GM21717 (cell line): ENCODE results near the gene IGF1R.

Source experiments
- ATAC-seq: cut with Tn5 transposase; IDR thresholded peaks from one replicate; pipeline ENCODE4 v1.9.1; 2021; ENCODE audit warnings: mild to moderate bottlenecking, moderate library complexity; ENCODE audit not compliant: unreplicated experiment

The IGF1R gene

GRCh38 chr15:98723195-98723594, 74.9 kb downstream of the IGF1R start:
- ATAC-seq, result no peak

DNA sequence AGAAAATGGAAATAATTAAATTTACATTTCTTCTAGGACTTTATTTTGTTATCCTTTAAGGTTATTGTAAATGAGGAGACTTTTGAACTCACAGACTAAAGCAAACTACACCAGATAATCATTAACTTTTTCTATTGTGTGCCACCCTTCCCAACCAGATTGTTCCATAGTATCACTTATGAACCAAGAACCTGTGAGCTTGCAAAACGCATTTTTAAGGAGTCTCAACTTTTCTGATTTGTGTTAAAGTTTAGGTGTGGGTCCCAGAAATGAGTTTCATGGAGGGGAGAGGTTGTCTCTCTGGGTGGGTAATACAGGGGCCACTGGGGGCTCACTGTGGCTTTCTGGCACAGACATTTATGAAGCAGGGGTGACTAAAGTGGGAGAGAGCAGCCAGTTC, 75.7 kb downstream of the IGF1R start:
- no peak for ATAC-seq

- ATAC-seq, result no peak
These were observed 76.2 kb downstream of the IGF1R start for GRCh38 chr15:98724494-98724893.

- ATAC-seq, result no peak
These were observed 77.5 kb downstream of the IGF1R start for GRCh38 chr15:98725874-98726273.

- no peak for ATAC-seq
These were observed 79.0 kb downstream of the IGF1R start for GRCh38 chr15:98727115-98728040.

DNA sequence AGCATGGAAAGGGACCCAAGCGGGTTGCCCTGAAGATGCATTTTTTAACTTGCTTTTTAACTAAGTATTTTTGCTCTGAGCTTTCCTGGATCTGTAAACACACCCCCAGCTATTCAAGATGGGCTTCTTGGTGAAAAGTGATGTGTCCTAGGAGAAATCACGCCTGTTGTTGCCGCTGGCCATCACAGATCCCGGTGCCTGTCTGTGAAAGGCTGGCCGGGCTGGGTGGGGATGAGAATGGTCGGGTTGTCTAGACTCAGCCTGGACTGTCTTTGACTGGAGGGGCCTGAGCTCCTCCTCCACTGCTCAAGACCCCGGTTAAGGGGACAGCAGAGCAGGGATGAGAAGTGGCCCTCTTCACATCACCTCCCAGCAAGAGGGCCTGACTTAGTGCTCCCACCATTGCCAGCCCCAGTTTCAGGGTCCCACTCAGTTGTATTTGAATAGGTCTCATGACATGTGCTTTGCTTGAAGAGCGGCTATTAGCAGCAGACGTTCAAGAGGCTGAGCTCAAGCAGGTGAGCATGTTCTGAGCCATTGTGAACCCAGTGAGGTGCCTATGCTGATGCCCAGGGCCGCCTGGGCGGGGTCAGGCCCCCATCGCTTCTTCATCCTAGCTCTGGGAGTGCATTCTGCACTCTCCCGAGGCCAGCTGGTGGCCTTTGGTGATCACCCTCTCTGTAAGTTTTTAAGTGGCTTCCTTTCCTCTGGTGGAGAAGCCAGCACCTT, 79.9 kb downstream of the IGF1R start:
- no peak for ATAC-seq

DNA sequence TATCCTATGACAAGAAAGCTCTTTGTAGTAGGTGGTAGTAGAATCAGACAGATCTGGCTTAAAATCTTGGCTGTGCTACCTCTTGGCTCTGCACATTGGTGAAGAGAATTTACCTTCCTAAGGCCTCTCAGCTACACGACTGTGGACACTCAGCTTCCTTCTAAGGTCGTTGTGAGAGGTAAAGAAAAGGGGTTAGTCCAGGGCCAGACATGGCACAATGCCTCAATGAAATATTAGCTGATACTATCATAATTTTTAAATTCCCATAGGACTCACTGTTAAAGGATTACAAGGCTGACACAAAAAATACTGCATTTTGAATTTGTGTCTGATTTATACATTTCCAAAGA, 80.4 kb downstream of the IGF1R start:
- ATAC-seq, result no peak

GRCh38 chr15:98729446-98730042, 81.2 kb downstream of the IGF1R start:
- ATAC-seq, result no peak

DNA sequence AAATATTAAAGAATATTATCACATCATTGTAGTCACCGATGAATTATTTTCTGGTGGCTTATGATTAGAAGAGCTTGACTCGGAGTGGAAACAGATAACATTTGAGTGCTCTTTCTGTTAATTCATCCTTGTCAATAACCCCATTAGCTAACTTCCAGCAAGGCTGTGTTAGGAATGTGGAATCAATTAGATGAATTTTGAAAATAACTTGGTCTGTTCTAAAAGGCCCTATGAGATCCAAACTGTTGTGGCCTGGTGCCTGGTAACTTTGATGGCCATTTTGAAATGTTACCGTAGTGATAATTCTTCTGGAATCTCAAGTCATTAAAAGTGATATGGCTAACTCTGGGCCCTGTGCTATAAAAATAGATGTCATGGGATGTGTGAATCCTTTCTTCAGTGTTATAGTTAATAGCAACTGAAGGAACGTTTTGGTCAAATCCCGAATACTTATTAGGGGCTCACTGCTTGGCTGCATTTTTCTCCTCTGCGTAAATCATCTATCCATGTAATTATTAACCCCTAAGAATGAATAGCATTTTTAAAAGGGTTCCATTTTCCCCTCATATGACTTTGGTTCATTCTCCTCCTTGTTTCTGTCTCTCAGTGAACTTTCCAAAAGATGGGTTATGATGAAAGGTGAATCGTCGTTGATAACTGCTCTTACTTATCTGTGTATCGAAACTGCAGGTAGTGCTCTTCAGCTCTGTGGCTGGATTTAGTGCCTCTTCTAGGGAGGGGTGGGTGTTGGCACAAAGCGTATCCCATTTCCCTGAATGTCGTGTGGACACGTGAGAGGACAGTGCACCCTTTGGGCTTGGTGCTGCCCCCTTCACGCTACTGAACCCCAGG, 82.7 kb downstream of the IGF1R start:
- no peak for ATAC-seq

- ATAC-seq, result no peak
These were observed 83.5 kb downstream of the IGF1R start for GRCh38 chr15:98731712-98732450.

DNA sequence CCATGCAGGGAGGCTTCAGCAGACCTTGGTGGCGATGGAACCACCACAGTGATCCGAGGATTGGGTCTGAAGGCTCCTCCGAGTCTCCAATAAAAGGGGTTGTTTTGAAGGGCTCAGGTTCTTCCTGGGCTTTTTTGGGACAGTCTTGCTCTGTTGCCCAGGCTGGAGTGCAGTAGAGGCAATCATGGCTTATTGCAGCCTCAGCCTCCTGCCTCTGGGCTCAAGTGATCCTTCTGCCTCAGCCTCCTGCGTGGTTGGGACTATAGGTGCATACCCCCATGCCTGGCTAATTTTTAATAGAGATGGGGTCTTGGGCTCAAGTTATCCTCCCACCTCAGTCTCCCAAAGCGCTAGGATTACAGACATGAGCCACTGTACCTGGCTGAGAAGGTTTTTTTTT, 84.8 kb downstream of the IGF1R start:
- ATAC-seq, result no peak

GRCh38 chr15:98734466-98735199, 86.3 kb downstream of the IGF1R start:
- no peak for ATAC-seq

DNA sequence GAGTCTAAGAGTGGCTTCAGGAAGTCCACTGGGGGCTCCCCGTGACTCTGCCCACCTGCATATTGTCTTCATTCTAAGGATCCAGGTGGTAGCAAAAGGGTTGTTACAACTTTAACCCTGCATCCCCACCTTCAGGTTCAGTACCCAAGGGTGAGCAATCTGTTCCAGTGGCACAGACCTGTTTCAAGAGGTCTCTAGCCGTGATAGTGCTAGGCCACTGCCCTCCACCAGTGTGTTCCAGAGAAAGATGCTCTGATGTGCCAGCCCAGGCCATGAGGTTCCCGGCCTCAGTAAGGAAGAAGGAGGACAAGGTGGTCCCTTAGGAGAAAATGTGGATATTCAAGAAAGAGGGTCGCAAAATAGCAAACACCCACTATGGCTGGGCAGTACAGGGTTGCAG, 87.0 kb downstream of the IGF1R start:
- no peak for ATAC-seq

GRCh38 chr15:98735895-98736617, 87.7 kb downstream of the IGF1R start:
- ATAC-seq, result no peak

- ATAC-seq, result no peak
These were observed 88.8 kb downstream of the IGF1R start for GRCh38 chr15:98737159-98737558.

- ATAC-seq, result no peak
These were observed 89.4 kb downstream of the IGF1R start for GRCh38 chr15:98737721-98738120.

- ATAC-seq, result no peak
These were observed 90.5 kb downstream of the IGF1R start for GRCh38 chr15:98738689-98739401.

DNA sequence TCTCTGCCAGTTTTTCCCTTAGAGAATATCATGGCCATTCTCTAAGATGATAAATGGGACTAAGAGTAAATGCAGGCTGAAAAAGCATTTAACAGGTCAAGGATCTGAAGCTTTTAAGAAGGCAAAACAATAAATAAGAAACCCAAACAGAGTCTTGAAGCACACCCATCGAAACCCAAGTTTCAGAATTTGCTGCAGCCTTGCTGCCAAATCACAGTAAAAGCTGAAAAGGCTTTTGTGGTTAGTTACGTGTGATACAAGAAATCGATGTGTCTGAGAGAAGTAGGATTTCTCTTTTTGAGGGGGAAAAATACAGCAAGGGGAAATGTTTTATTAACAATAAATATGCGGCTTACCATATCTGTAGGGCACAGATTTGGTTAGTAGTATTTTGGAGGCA, 92.0 kb downstream of the IGF1R start:
- no peak for ATAC-seq
